Measurements from ENCODE around the gene RREB1. TPM values are rescaled to one million over a fixed set of nuclear protein-coding genes. Genes with fewer than 3 reads are reported as not detected.
A peak's percentile ranks its signal among the peaks of the same experiment; 100 is the strongest.

The RREB1 gene
- total and polyA plus RNA-seq, 4 experiments from 2014 or later, result 0.50 to 43.4 (median 25.2) TPM

GRCh38 chr6:7254980-7255835 is 147.4 kb downstream of the RREB1 start:
- no peak overlapping the region for H3K4me3 ChIP-seq (ENCODE audit: low read length in 2 of 2)
- Mint-ChIP-seq H3K9me3 (peaks cover 0 to 13% (median 3%) of the 10 kb centered on the region in 8 donors), H3K4me3 (no peak overlapping the region), H3K27me3 (no peaks in the 10 kb centered on the region), H3K36me3 (peaks cover 7% of the 10 kb centered on the region in 2 donors), H3K4me1 (peaks cover 0 to under 1% (median under 1%) of the 10 kb centered on the region in 4 donors), H3K27ac (peak overlapping the region in 1 of 7 donors; percentile 7)
- no peaks in the 10 kb centered on the region for H3K4me1 ChIP-seq (ENCODE audit: insufficient read depth, low read length)
- ChIA-PET CTCF (ENCODE audit: partially characterized antibody) (interaction anchor here (2.0 to 2.6 kb wide), 2 partner anchors 11 to 21 kb away, joined by 7 to 12 read pairs; no protein-coding TSS in a partner anchor), POLR2A (ENCODE audit: partially characterized antibody) (no interaction called here)
- no peaks in the 10 kb centered on the region for H3K9me3 ChIP-seq (ENCODE audit: control insufficient read depth in 1 of 2, low read length in 2 of 2)
- no peaks in the 10 kb centered on the region for H3K27me3 ChIP-seq (ENCODE audit: insufficient read depth, low read length)
- DNase-seq, result no peak
- intact Hi-C loops (cut with micrococcal nuclease), result no loop called here
- no peak overlapping the region for H3K27ac ChIP-seq (ENCODE audit: low read depth, low read length)
- peaks cover 6% of the 10 kb centered on the region for H3K36me3 ChIP-seq (ENCODE audit: insufficient read depth, low read length)

GRCh38 chr6:7255918-7256317 is 148.2 kb downstream of the RREB1 start:
- ChIA-PET POLR2A (ENCODE audit: partially characterized antibody) (no interaction called here), CTCF (ENCODE audit: partially characterized antibody) (interaction anchor here (2.0 to 2.6 kb wide), 2 partner anchors 12 to 20 kb away, joined by 7 to 12 read pairs; no protein-coding TSS in a partner anchor)
- Histone ChIP-seq H3K4me1 (ENCODE audit: insufficient read depth, low read length) (peaks cover 6% of the 10 kb centered on the region), H3K9me3 (ENCODE audit: control insufficient read depth in 1 of 2, low read length in 2 of 2) (no peaks in the 10 kb centered on the region), H3K27me3 (ENCODE audit: insufficient read depth, low read length) (no peaks in the 10 kb centered on the region), H3K27ac (ENCODE audit: low read depth, low read length) (no peak overlapping the region), H3K4me3 (ENCODE audit: low read length in 2 of 2) (no peak overlapping the region), H3K36me3 (ENCODE audit: insufficient read depth, low read length) (peaks cover 3% of the 10 kb centered on the region)
- H3K27me3 Mint-ChIP-seq, result peaks cover 0 to 3% of the 10 kb centered on the region in 2 donors
- H3K9me3 Mint-ChIP-seq, result peaks cover 0 to 13% (median 3%) of the 10 kb centered on the region in 8 donors
- no peak overlapping the region for H3K27ac Mint-ChIP-seq
- H3K4me1 Mint-ChIP-seq, result peaks cover 4 to 8% (median 6%) of the 10 kb centered on the region in 4 donors
- DNase-seq, result no peak
- intact Hi-C loops (cut with micrococcal nuclease), result no loop called here
- no peak overlapping the region for H3K4me3 Mint-ChIP-seq
- peaks cover 3 to 4% of the 10 kb centered on the region in 2 donors for H3K36me3 Mint-ChIP-seq

GRCh38 chr6:7256785-7257184 is 149.0 kb downstream of the RREB1 start:
- H3K4me1 Mint-ChIP-seq, result peaks cover 5 to 16% (median 11%) of the 10 kb centered on the region in 4 donors

GRCh38 chr6:7257521-7258230 is 149.9 kb downstream of the RREB1 start:
- POLR2A ChIA-PET (ENCODE audit: partially characterized antibody), result no interaction called here
- H3K27ac Mint-ChIP-seq, result no peak overlapping the region
- no peak overlapping the region for H3K27ac ChIP-seq (ENCODE audit: low read depth, low read length)
- no peaks in the 10 kb centered on the region for H3K27me3 ChIP-seq (ENCODE audit: insufficient read depth, low read length)
- peaks cover 0 to 13% (median 3%) of the 10 kb centered on the region in 8 donors for H3K9me3 Mint-ChIP-seq
- peaks cover 7 to 23% (median 14%) of the 10 kb centered on the region in 4 donors for H3K4me1 Mint-ChIP-seq
- no peak overlapping the region for H3K4me3 Mint-ChIP-seq
- intact Hi-C loops (cut with micrococcal nuclease), result no loop called here
- no peaks in the 10 kb centered on the region for H3K9me3 ChIP-seq (ENCODE audit: control insufficient read depth in 1 of 2, low read length in 2 of 2)
- H3K36me3 ChIP-seq (ENCODE audit: insufficient read depth, low read length), result no peaks in the 10 kb centered on the region
- no peak overlapping the region for H3K4me3 ChIP-seq (ENCODE audit: low read length in 2 of 2)
- peaks cover 6 to 7% of the 10 kb centered on the region in 2 donors for H3K27me3 Mint-ChIP-seq
- CTCF ChIA-PET (ENCODE audit: partially characterized antibody), result interaction anchor here (1.3 kb wide), 1 partner anchor 18 kb away, joined by 3 read pairs; no protein-coding TSS in a partner anchor
- H3K36me3 Mint-ChIP-seq, result no peaks in the 10 kb centered on the region
- H3K4me1 ChIP-seq (ENCODE audit: insufficient read depth, low read length), result peaks cover 17% of the 10 kb centered on the region
- DNase-seq, result no peak

More at GRCh38 chr6:7256785-7257184, 149.0 kb downstream of the RREB1 start:
- Histone ChIP-seq H3K27me3 (ENCODE audit: insufficient read depth, low read length) (no peaks in the 10 kb centered on the region), H3K4me3 (ENCODE audit: low read length in 2 of 2) (no peak overlapping the region), H3K27ac (ENCODE audit: low read depth, low read length) (no peak overlapping the region), H3K36me3 (ENCODE audit: insufficient read depth, low read length) (peaks cover 2% of the 10 kb centered on the region), H3K9me3 (ENCODE audit: control insufficient read depth in 1 of 2, low read length in 2 of 2) (no peaks in the 10 kb centered on the region), H3K4me1 (ENCODE audit: insufficient read depth, low read length) (peaks cover 14% of the 10 kb centered on the region)
- no peak for DNase-seq
- ChIA-PET CTCF (ENCODE audit: partially characterized antibody) (interaction anchor here (1.3 kb wide), 1 partner anchor 19 kb away, joined by 3 read pairs; no protein-coding TSS in a partner anchor), POLR2A (ENCODE audit: partially characterized antibody) (no interaction called here)
- Mint-ChIP-seq H3K9me3 (peaks cover 0 to 13% (median 3%) of the 10 kb centered on the region in 8 donors), H3K27me3 (peaks cover 0 to 3% of the 10 kb centered on the region in 2 donors), H3K27ac (peak overlapping the region in 1 of 7 donors; percentile 48), H3K4me3 (no peak overlapping the region), H3K36me3 (no peaks in the 10 kb centered on the region)
- intact Hi-C loops (cut with micrococcal nuclease), result no loop called here

- H3K27me3 Mint-ChIP-seq, result peaks cover 6 to 7% of the 10 kb centered on the region in 2 donors
- no peaks in the 10 kb centered on the region for H3K36me3 ChIP-seq (ENCODE audit: insufficient read depth, low read length)
- ChIA-PET POLR2A (ENCODE audit: partially characterized antibody) (no interaction called here), CTCF (ENCODE audit: partially characterized antibody) (interaction anchor here (2.1 kb wide), 1 partner anchor 14 kb away, joined by 7 read pairs; no protein-coding TSS in a partner anchor)
- no peak for DNase-seq
- peaks cover 0 to 13% (median 3%) of the 10 kb centered on the region in 8 donors for H3K9me3 Mint-ChIP-seq
- no peaks in the 10 kb centered on the region for H3K27me3 ChIP-seq (ENCODE audit: insufficient read depth, low read length)
- no peaks in the 10 kb centered on the region for H3K36me3 Mint-ChIP-seq
- H3K4me3 ChIP-seq (ENCODE audit: low read length in 2 of 2), result no peak overlapping the region
- peaks cover 17% of the 10 kb centered on the region for H3K4me1 ChIP-seq (ENCODE audit: insufficient read depth, low read length)
- H3K27ac ChIP-seq (ENCODE audit: low read depth, low read length), result no peak overlapping the region
- no peak overlapping the region for H3K4me3 Mint-ChIP-seq
- H3K4me1 Mint-ChIP-seq, result peaks cover 7 to 23% (median 14%) of the 10 kb centered on the region in 4 donors
- H3K27ac Mint-ChIP-seq, result no peak overlapping the region
- no peaks in the 10 kb centered on the region for H3K9me3 ChIP-seq (ENCODE audit: control insufficient read depth in 1 of 2, low read length in 2 of 2)
- intact Hi-C loops (cut with micrococcal nuclease), result no loop called here
Observed at GRCh38 chr6:7258231-7258763, 150.5 kb downstream of the RREB1 start.

GRCh38 chr6:7260291-7261031 is 152.7 kb downstream of the RREB1 start:
- Mint-ChIP-seq H3K27me3 (peaks cover 6 to 7% of the 10 kb centered on the region in 2 donors), H3K27ac (peak overlapping the region in 4 of 7 donors; percentile 18 to 83 (median 72)), H3K36me3 (no peaks in the 10 kb centered on the region), H3K4me3 (peak overlapping the region; percentile 77 to 93 (median 89)), H3K4me1 (peaks cover 7 to 23% (median 14%) of the 10 kb centered on the region in 4 donors), H3K9me3 (peaks cover 0 to 13% (median 1%) of the 10 kb centered on the region in 8 donors)
- Histone ChIP-seq H3K36me3 (ENCODE audit: insufficient read depth, low read length) (no peaks in the 10 kb centered on the region), H3K27ac (ENCODE audit: low read depth, low read length) (no peak overlapping the region), H3K27me3 (ENCODE audit: insufficient read depth, low read length) (no peaks in the 10 kb centered on the region), H3K4me1 (ENCODE audit: insufficient read depth, low read length) (peaks cover 17% of the 10 kb centered on the region), H3K4me3 (ENCODE audit: low read length in 2 of 2) (peak overlapping the region; percentile 34 to 38), H3K9me3 (ENCODE audit: control insufficient read depth in 1 of 2, low read length in 2 of 2) (no peaks in the 10 kb centered on the region)
- DNase-seq, result no peak
- ChIA-PET POLR2A (ENCODE audit: partially characterized antibody) (no interaction called here), CTCF (ENCODE audit: partially characterized antibody) (interaction anchor here (1.0 to 8.6 kb wide), 3 partner anchors 17 to 22 kb away, joined by 3 to 55 read pairs (median 7); no protein-coding TSS in a partner anchor)
- intact Hi-C loops (cut with micrococcal nuclease), result no loop called here
